HepG2 (cell line): Measurements from ENCODE around the gene SAA1. TPM values are rescaled to one million over a fixed set of nuclear protein-coding genes. Genes with fewer than 3 reads are reported as not detected.

Source experiments
- AHDC1 ChIP-seq: sonication (generic); formaldehyde crosslinking; IDR thresholded peaks from 2 replicates; pipeline ENCODE4 v1.5.1; 2020; ENCODE audit warnings: mild to moderate bottlenecking, missing genetic modification reagents, borderline replicate concordance
- BRF2 ChIP-seq: sonication (generic); formaldehyde crosslinking; IDR thresholded peaks from 2 replicates; pipeline ENCODE4 v1.8.1; 2022; ENCODE audit warnings: mild to moderate bottlenecking, missing genetic modification reagents
- FOXO4 ChIP-seq: sonication (generic); formaldehyde crosslinking; conservative IDR thresholded peaks from 2 replicates; pipeline ENCODE4 v1.8.1; 2023; ENCODE audit warnings: missing genetic modification reagents
- HDAC6 ChIP-seq: fragments of 200-600 bp; sonication (generic); IDR thresholded peaks from 2 replicates; pipeline ENCODE4 v1.7.0; 2017; ENCODE audit warnings: mild to moderate bottlenecking, antibody characterized with exemption, low read length, low read depth
- HOMEZ ChIP-seq: IDR thresholded peaks from 2 replicates; pipeline ENCODE4 v1.6.1; 2016; ENCODE audit warnings: low read depth
- ISX ChIP-seq: sonication (generic); formaldehyde crosslinking; conservative IDR thresholded peaks from 2 replicates; pipeline ENCODE4 v1.5.0; 2020; ENCODE audit warnings: missing genetic modification reagents
- KAT8 ChIP-seq: IDR thresholded peaks from 2 replicates; pipeline ENCODE4 v1.6.1; 2016; ENCODE audit warnings: missing genetic modification reagents, missing compliant biosample characterization
- NFAT5 ChIP-seq: sonication (generic); formaldehyde crosslinking; IDR thresholded peaks from 2 replicates; pipeline ENCODE4 v1.4.0; 2020; ENCODE audit warnings: missing genetic modification reagents
- NFKBIZ ChIP-seq: IDR thresholded peaks from 2 replicates; pipeline ENCODE4 v1.6.1; 2018; ENCODE audit warnings: missing genetic modification reagents, missing compliant biosample characterization
- RFX1 ChIP-seq: fragments of 450-650 bp; IDR thresholded peaks from 2 replicates; pipeline ENCODE4 v1.6.1; 2017
- SOX13 ChIP-seq, 3 experiments: fragments of 450-650 bp in 1 of 3; sonication (generic) in 1 of 3; formaldehyde crosslinking in 1 of 3; IDR thresholded peaks in 2 of 3; conservative IDR thresholded peaks in 1 of 3; 2 replicates each; pipeline versions ENCODE4 v1.5.0 to v1.6.1; 2016 to 2020; ENCODE audit warnings: antibody characterized with exemption in 1 of 3, mild to moderate bottlenecking in 1 of 3, missing compliant biosample characterization in 1 of 3, missing genetic modification reagents in 1 of 3, moderate library complexity in 1 of 3
- ZNF362 ChIP-seq: sonication (generic); formaldehyde crosslinking; IDR thresholded peaks from 2 replicates; pipeline ENCODE4 v1.4.0; 2020; ENCODE audit warnings: missing genetic modification reagents, mild to moderate bottlenecking, borderline replicate concordance
- polyA plus RNA-seq, 8 experiments: library from polyadenylated mRNA; depleted of rRNA in 3 of 8; stranded (reverse) in 7 of 8; unstranded in 1 of 8; fragments of >200 nt; fragmentation: Illumina TruSeq in 4 of 8; extraction: Trizol in 4 of 8; gene quantifications; 2 replicates each; pipeline versions ENCODE4 v1.2.1 to v1.2.3, GENCODE V29; 2011 to 2016; ENCODE audit warnings: low read depth in 4 of 8, missing spikeins in 1 of 8, mixed read lengths in 1 of 8; ENCODE audit not compliant: insufficient read depth in 1 of 8
- total RNA-seq, 5 experiments: library from RNA; depleted of rRNA; stranded (reverse); fragments of >200 nt; fragmentation: Illumina TruSeq; extraction: Trizol; gene quantifications; 2 replicates each; pipeline ENCODE4 v1.2.3, GENCODE V29; 2016; ENCODE audit warnings: low read depth in 1 of 5

SAA1 gene
- total and polyA plus RNA-seq, 2 of the 13 experiments (the other 11 are each of a cell fraction or from before 2014, with no cell fraction given), result not detected

- no peak for TF ChIP-seq NFAT5 (CRISPR knock-in tag)
- no peak for TF ChIP-seq RFX1
- TF ChIP-seq AHDC1 (CRISPR knock-in tag), result peak; percentile 86
- no peak for TF ChIP-seq SOX13 (IDR thresholded peaks at IDR 0.05)
- TF ChIP-seq SOX13 (CRISPR knock-in tag; conservative IDR thresholded peaks at IDR 0.05 in 1 of 2, IDR thresholded peaks at IDR 0.05 in 1 of 2), result peak in 1 of 2 experiments; percentile 35; a peak in 1 of 4 replicates
- TF ChIP-seq KAT8 (CRISPR knock-in tag), result 0 out of 2 replicates have a peak, but pooled peaks have one; percentile 25
- TF ChIP-seq ZNF362, result no peak
- TF ChIP-seq FOXO4 (CRISPR knock-in tag), result no peak
- TF ChIP-seq NFKBIZ (CRISPR knock-in tag), result 0 out of 2 replicates have a peak, but pooled peaks have one; percentile 27
- TF ChIP-seq BRF2, result no peak
- no peak for TF ChIP-seq ISX (CRISPR knock-in tag)
- peak; percentile 63; the same call in 1 of the 2 replicates for TF ChIP-seq HOMEZ (CRISPR knock-in tag)
- TF ChIP-seq HDAC6, result no peak
Observed at GRCh38 chr11:18239655-18240054, 26.4 kb upstream of the SAA1 start (continued).
